ENCODE data around the gene BMPER.

DNA sequence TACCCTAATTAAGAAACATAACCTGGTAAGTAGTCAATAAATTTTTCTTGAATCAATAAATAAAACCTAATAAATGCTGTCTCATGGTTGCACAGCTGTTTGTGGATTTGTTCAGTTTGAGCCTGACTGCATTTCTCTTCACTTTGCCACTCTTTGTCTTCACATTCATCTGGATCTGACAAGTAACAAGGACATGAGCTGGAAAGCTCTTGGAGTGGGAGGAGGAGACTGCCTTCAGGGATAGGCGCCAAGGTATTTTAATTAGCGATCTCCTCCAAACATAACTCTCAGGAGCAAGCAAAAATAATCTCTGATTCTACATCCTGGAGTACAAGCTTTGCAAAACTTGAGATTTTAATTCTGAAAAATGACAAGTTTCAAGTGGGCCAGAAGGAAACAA, 251.0 kb downstream of the BMPER start:
- TF ChIP-seq, protein P1, sequence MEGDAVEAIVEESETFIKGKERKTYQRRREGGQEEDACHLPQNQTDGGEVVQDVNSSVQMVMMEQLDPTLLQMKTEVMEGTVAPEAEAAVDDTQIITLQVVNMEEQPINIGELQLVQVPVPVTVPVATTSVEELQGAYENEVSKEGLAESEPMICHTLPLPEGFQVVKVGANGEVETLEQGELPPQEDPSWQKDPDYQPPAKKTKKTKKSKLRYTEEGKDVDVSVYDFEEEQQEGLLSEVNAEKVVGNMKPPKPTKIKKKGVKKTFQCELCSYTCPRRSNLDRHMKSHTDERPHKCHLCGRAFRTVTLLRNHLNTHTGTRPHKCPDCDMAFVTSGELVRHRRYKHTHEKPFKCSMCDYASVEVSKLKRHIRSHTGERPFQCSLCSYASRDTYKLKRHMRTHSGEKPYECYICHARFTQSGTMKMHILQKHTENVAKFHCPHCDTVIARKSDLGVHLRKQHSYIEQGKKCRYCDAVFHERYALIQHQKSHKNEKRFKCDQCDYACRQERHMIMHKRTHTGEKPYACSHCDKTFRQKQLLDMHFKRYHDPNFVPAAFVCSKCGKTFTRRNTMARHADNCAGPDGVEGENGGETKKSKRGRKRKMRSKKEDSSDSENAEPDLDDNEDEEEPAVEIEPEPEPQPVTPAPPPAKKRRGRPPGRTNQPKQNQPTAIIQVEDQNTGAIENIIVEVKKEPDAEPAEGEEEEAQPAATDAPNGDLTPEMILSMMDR (conservative IDR thresholded peaks at IDR 0.05), result no peak
- TF ChIP-seq ZFX (IDR thresholded peaks at IDR 0.05), result no peak
